KOPT-K1 (cell line): ENCODE measurements around the gene JAKMIP3.

Source experiments
- H3K27ac ChIP-seq: fragments of 200-600 bp; sonication (generic); 2 replicates; pipeline ENCODE4 v1.5.1; 2016; ENCODE audit warnings: antibody characterized with exemption, mild to moderate bottlenecking, low read depth, low read length; ENCODE audit not compliant: poor library complexity, severe bottlenecking
- H3K36me3 ChIP-seq: fragments of 200-600 bp; sonication (generic); 2 replicates; pipeline ENCODE4 v1.5.1; 2017; ENCODE audit warnings: antibody characterized with exemption, mild to moderate bottlenecking, low read length, moderate library complexity; ENCODE audit not compliant: insufficient read depth
- H3K9me3 ChIP-seq: fragments of 200-600 bp; sonication (generic); 2 replicates; pipeline ENCODE4 v1.5.1; 2017; ENCODE audit warnings: antibody characterized with exemption, low read length, mild to moderate bottlenecking; ENCODE audit not compliant: insufficient read depth, poor library complexity, severe bottlenecking

Gene JAKMIP3

DNA sequence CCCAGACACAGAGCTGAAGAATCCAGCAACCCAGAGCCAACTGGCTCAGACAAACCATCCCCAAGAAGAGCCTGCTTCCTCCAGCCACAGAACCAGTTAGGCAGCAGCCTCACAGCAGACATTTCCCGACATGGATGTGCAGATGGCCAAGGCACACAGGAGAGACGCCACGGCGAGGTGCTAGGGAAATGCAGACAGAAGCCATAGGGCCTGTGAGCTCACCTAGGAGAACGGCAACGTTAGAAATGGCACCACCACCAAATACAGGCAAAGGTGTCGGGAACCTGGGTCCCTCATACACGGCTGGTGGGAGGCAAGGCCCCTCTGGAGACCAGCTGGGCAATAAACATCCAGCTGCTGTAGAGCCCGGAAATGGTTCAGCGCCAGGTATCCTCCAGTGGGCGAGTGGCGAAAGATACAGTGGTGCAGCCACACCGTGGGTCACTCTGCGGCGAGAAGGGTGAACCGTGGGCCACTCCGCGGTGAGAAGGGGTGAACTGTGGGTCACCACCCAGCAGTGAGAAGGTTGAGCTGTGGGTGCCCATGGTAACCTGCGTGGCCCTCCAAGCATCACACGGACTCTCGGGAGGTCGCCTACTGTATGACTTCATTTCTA, 31.2 kb downstream of the JAKMIP3 start:
- Histone ChIP-seq H3K27ac (no peak overlapping the region), H3K9me3 (no peaks in the 10 kb centered on the region), H3K36me3 (no peaks in the 10 kb centered on the region)

- no peak overlapping the region for H3K27ac ChIP-seq
- no peaks in the 10 kb centered on the region for H3K9me3 ChIP-seq
- no peaks in the 10 kb centered on the region for H3K36me3 ChIP-seq
Measured at GRCh38 chr10:132097609-132098377, 32.0 kb downstream of the JAKMIP3 start.

- H3K36me3 ChIP-seq: no peaks in the 10 kb centered on the region
- H3K9me3 ChIP-seq: no peaks in the 10 kb centered on the region
- no peak overlapping the region for H3K27ac ChIP-seq
Measured at GRCh38 chr10:132098539-132099388, 33.0 kb downstream of the JAKMIP3 start.

DNA sequence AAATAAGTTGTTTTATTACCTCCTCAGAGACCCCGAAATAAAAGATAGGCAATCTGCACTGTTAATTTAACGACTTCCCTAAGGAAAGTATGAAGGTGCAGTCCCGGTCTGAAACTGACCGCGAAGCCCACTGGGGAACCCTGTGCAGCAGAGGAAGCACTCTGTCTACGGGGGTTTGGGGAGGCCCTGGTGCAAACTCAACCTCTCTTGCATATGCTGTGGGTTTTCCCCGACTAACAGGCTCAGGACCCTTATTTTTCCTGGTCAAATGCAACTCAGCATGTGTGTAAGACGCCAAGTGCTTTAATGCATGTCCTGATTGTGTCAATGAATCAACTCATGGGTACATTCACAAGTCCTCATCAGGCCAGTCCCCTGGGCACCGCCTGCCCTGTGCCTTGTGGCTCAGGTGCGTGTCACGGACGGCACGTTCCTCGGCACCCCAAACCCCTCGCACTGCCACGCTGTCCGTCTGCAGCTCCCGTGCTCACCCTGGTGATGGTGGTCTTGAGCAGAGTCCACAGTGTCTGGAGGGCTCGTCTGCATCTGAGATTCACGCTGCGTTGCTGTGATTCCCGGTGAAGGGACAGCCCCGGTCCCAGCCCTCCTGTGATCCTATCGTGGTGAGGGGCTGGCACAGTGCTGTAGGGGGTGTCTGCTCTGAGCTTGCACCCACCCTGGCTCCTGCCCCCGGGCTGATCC, 33.8 kb downstream of the JAKMIP3 start:
- Histone ChIP-seq H3K27ac (no peak overlapping the region), H3K36me3 (no peaks in the 10 kb centered on the region), H3K9me3 (no peaks in the 10 kb centered on the region)

DNA sequence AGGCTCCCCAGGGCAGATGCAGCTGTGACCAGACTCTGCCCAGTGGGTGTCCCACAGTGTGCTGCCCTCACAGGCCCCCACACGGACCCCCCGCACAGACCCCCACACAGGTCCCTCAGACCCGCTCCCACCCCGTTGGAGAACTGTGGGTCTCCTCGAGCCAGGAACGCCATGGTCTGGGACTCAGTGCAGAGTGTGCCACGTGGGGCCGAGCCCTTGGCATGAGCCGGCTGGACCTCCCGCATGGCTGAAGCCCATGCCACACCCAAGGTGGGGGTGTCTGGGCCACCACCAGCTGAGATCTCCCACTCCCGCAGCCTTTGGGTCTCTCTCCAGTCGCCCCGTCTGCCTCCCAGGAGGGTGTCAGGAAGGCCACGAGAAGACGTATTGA, 34.3 kb downstream of the JAKMIP3 start:
- Histone ChIP-seq H3K36me3 (no peaks in the 10 kb centered on the region), H3K27ac (no peak overlapping the region), H3K9me3 (no peaks in the 10 kb centered on the region)

DNA sequence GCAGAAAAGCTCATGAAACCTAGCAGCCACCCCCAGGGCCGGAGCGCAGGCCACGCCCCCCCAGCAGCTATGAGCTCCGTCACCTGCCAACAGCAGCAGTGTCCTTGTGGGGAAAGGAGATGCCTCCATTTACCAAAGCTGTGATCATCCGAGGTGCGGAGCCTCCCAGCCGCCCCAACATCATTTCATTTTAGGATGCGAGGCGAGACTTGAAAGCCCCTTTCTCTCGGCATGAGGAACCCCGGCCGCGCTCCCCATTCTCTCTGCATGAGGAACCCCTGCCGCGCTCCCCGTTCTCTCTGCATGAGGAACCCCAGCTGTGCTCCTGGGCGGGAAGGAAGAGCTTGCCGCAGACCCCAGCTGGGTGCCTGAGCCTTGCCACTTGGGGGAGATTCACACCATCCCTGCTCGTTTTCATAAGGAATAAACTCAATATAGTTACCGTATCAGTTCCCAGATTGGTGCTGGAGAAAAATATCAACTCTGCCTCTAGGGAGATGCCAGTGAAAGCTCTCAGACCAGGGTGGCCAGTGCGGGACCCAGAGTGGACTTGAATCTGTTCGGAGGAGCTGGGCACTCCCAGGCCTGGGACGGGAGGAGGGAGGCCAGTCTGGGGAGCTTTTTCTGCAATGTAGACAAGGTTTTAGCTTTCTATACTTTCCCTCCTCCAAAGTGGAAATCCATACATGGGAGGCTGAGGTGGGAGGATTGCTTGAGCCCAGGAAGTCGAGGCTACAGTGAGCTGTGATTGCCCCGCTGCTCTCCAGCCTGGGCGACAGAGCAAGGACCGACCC, 35.0 kb downstream of the JAKMIP3 start:
- H3K27ac ChIP-seq: no peak overlapping the region
- no peaks in the 10 kb centered on the region for H3K36me3 ChIP-seq
- H3K9me3 ChIP-seq: no peaks in the 10 kb centered on the region

- Histone ChIP-seq H3K36me3 (no peaks in the 10 kb centered on the region), H3K27ac (no peak overlapping the region), H3K9me3 (no peaks in the 10 kb centered on the region)
Measured at GRCh38 chr10:132101529-132101928, 35.8 kb downstream of the JAKMIP3 start.

GRCh38 chr10:132102071-132102716, 36.4 kb downstream of the JAKMIP3 start:
- Histone ChIP-seq H3K9me3 (no peaks in the 10 kb centered on the region), H3K36me3 (no peaks in the 10 kb centered on the region), H3K27ac (no peak overlapping the region)

DNA sequence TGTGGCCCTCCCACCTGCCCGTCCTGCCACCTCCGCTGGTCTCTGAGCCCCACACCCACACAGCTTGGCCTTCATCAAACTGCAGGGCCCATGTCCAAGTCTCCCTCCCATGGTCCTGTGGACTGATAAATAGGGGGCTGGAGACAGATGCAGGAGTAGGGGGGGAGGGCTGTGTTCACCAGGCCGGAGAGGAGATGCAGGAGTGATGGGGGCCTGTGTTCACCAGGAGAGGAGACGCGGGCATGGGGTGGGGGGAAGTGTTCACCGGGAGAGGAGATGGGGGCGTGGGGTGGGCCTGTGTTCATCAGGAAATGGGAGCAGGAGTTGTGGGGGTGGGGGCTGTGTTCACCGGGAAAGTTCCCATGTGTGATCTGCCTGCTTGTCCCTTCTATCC, 37.0 kb downstream of the JAKMIP3 start:
- no peak overlapping the region for H3K27ac ChIP-seq
- H3K36me3 ChIP-seq: no peaks in the 10 kb centered on the region
- no peaks in the 10 kb centered on the region for H3K9me3 ChIP-seq

- Histone ChIP-seq H3K9me3 (no peaks in the 10 kb centered on the region), H3K27ac (no peak overlapping the region), H3K36me3 (no peaks in the 10 kb centered on the region)
Measured at GRCh38 chr10:132103116-132103910, 37.6 kb downstream of the JAKMIP3 start.

DNA sequence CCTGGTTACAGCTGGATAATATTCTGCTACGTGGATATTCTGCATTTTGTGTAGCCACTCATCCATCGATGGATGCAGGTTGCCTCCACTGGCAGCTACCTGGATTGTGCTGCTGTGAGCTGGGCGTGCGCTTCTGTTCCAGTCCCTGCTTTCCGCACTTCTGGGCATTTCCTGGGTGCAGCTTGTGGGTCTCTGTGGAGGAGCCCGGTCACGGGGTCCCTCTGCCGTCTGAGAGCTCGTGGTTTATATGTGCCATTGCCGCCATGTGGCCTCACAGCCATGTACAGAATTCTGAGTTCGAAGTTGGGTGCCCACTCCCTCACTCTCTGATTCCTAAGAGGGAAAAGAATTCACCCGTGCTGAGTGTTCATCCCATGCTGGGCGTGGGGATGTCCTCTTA, 38.3 kb downstream of the JAKMIP3 start:
- Histone ChIP-seq H3K36me3 (no peaks in the 10 kb centered on the region), H3K9me3 (no peaks in the 10 kb centered on the region), H3K27ac (no peak overlapping the region)

GRCh38 chr10:132104471-132105301, 38.9 kb downstream of the JAKMIP3 start:
- no peaks in the 10 kb centered on the region for H3K9me3 ChIP-seq
- H3K27ac ChIP-seq: no peak overlapping the region
- H3K36me3 ChIP-seq: no peaks in the 10 kb centered on the region
